Glutamatergic neuron (in vitro differentiated cells): Measurements from ENCODE around the gene SULT1A2. TPM values are rescaled to one million over a fixed set of nuclear protein-coding genes. Genes with fewer than 3 reads are reported as not detected.

Experiments
- DNase-seq: peaks from one replicate; pipeline ENCODE4 v3.0.0; 2022
- H3K27ac Mint-ChIP-seq: one replicate; pipeline ENCODE4 v1.8.0; 2020; ENCODE audit warnings: mild to moderate bottlenecking, mixed read lengths, inconsistent platforms; ENCODE audit not compliant: unreplicated experiment
- H3K27me3 Mint-ChIP-seq: one replicate; pipeline ENCODE4 v1.8.0; 2020; ENCODE audit warnings: mild to moderate bottlenecking, moderate library complexity, mixed read lengths, inconsistent platforms; ENCODE audit not compliant: unreplicated experiment
- H3K36me3 Mint-ChIP-seq: one replicate; pipeline ENCODE4 v1.8.0; 2020; ENCODE audit warnings: mild to moderate bottlenecking, mixed read lengths, inconsistent platforms; ENCODE audit not compliant: unreplicated experiment
- H3K4me1 Mint-ChIP-seq: one replicate; pipeline ENCODE4 v1.8.0; 2020; ENCODE audit warnings: mild to moderate bottlenecking, low read depth, mixed read lengths, inconsistent platforms; ENCODE audit not compliant: unreplicated experiment
- H3K4me3 Mint-ChIP-seq: one replicate; pipeline ENCODE4 v1.8.0; 2020; ENCODE audit warnings: mild to moderate bottlenecking, mixed read lengths, inconsistent platforms; ENCODE audit not compliant: unreplicated experiment
- H3K9me3 Mint-ChIP-seq: one replicate; pipeline ENCODE4 v1.8.0; 2020; ENCODE audit warnings: mild to moderate bottlenecking, moderate library complexity, mixed read lengths, inconsistent platforms; ENCODE audit not compliant: unreplicated experiment
- CTCF ChIP-seq: fragments of 200-600 bp; sonication (generic); IDR thresholded peaks from one replicate; pipeline ENCODE4 v1.5.0; 2021; ENCODE audit not compliant: partially characterized antibody, unreplicated experiment
- total RNA-seq: library from RNA; stranded (reverse); fragmentation: NEBNext Ultra II Directional; extraction: Animal tissue kit (Norgen Biotek cat#: 25700); gene quantifications from one replicate; pipeline ENCODE4 v1.2.1, GENCODE V29; 2021; ENCODE audit not compliant: unreplicated experiment

Gene SULT1A2
- total RNA-seq, 1 donor from 2014 or later: not detected

- no peak for DNase-seq
- Mint-ChIP-seq H3K4me1 (peaks cover 20% of the 10 kb centered on the region), H3K27ac (no peak overlapping the region), H3K9me3 (peaks cover 3% of the 10 kb centered on the region), H3K4me3 (no peak overlapping the region), H3K36me3 (no peaks in the 10 kb centered on the region), H3K27me3 (peaks cover 3% of the 10 kb centered on the region)
- TF ChIP-seq CTCF: no peak
These were observed 21.3 kb downstream of the SULT1A2 start for GRCh38 chr16:28575446-28576109.

GRCh38 chr16:28574925-28575324, 21.9 kb downstream of the SULT1A2 start:
- Mint-ChIP-seq H3K36me3 (no peaks in the 10 kb centered on the region), H3K27ac (no peak overlapping the region), H3K9me3 (peaks cover 3% of the 10 kb centered on the region), H3K4me3 (no peak overlapping the region), H3K27me3 (peaks cover 3% of the 10 kb centered on the region), H3K4me1 (peaks cover 20% of the 10 kb centered on the region)
- no peak for TF ChIP-seq CTCF
- no peak for DNase-seq

- TF ChIP-seq CTCF: no peak
- peaks cover 5% of the 10 kb centered on the region for H3K27me3 Mint-ChIP-seq
- H3K4me1 Mint-ChIP-seq: peaks cover 20% of the 10 kb centered on the region
- H3K9me3 Mint-ChIP-seq: peaks cover 3% of the 10 kb centered on the region
- DNase-seq: no peak
- no peak overlapping the region for H3K4me3 Mint-ChIP-seq
- no peaks in the 10 kb centered on the region for H3K36me3 Mint-ChIP-seq
- H3K27ac Mint-ChIP-seq: no peak overlapping the region
These were observed 22.8 kb downstream of the SULT1A2 start for GRCh38 chr16:28573738-28574718.

- Mint-ChIP-seq H3K27ac (no peak overlapping the region), H3K9me3 (peaks cover 3% of the 10 kb centered on the region)
These were observed 23.9 kb downstream of the SULT1A2 start for GRCh38 chr16:28572696-28573510.

More at GRCh38 chr16:28572696-28573510, 23.9 kb downstream of the SULT1A2 start:
- DNase-seq: no peak
- Mint-ChIP-seq H3K4me3 (no peak overlapping the region), H3K36me3 (no peaks in the 10 kb centered on the region), H3K4me1 (peaks cover 20% of the 10 kb centered on the region), H3K27me3 (peaks cover 5% of the 10 kb centered on the region)
- TF ChIP-seq CTCF: no peak
